Common myeloid progenitor, CD34-positive (primary cell): ENCODE measurements around the gene ADK.
A peak's percentile ranks its signal among the peaks of the same experiment; 100 is the strongest.
"Not testable (repeated sequence)": the region's sequence is repeated elsewhere in the genome, so short reads cannot be mapped to it uniquely, and the experiment has no call there.

Source experiments
- CTCF ChIA-PET: fragments of 350-600 bp; sonication (Branson Sonifier 250); formaldehyde crosslinking; loops from one replicate; lab custom pipeline; 2021; ENCODE audit warnings: antibody characterized with exemption; lab: Charles Lee
- POLR2A ChIA-PET: fragments of 350-600 bp; sonication (Branson Sonifier 250); formaldehyde crosslinking; loops from one replicate; lab custom pipeline; 2021; ENCODE audit warnings: antibody characterized with exemption; lab: Charles Lee
- DNase-seq, 3 donors: peaks; one replicate each; pipeline versions ENCODE4 v3.0.0 to v3.0.0-alpha.2; 2013
- H3K27ac ChIP-seq, 2 experiments: 1 replicate in 1 of 2; 2 replicates in 1 of 2; pipeline ENCODE4 v1.7.0; 2013; ENCODE audit warnings: inconsistent platforms in 2 of 2, low read length in 2 of 2, mild to moderate bottlenecking in 2 of 2, low read depth in 1 of 2, moderate library complexity in 1 of 2; ENCODE audit not compliant: severe bottlenecking in 2 of 2, insufficient read depth in 1 of 2, poor library complexity in 1 of 2
- H3K27me3 ChIP-seq, 5 experiments: replicated peaks in 2 of 5; 1 replicate in 3 of 5; 2 replicates in 2 of 5; pipeline versions ENCODE4 v1.6.1 to v1.7.0; 2013; ENCODE audit warnings: low read length in 4 of 5, mild to moderate bottlenecking in 2 of 5, moderate library complexity in 2 of 5, inconsistent platforms in 1 of 5; ENCODE audit not compliant: insufficient read depth in 5 of 5, control insufficient read depth in 4 of 5
- H3K36me3 ChIP-seq, 4 experiments: 1 replicate in 2 of 4; 2 replicates in 2 of 4; pipeline versions ENCODE4 v1.6.1 to v1.7.0; 2013; ENCODE audit warnings: low read length in 3 of 4, control low read depth in 1 of 4, mild to moderate bottlenecking in 1 of 4; ENCODE audit not compliant: control insufficient read depth in 4 of 4, insufficient read depth in 4 of 4
- H3K4me1 ChIP-seq, 4 experiments: 1 replicate in 3 of 4; 2 replicates in 1 of 4; pipeline versions ENCODE4 v1.6.1 to v1.7.1; 2013; ENCODE audit warnings: low read length in 3 of 4, mild to moderate bottlenecking in 3 of 4, control low read depth in 1 of 4, inconsistent platforms in 1 of 4, moderate library complexity in 1 of 4; ENCODE audit not compliant: control insufficient read depth in 4 of 4, insufficient read depth in 4 of 4; ENCODE audit errors: control extremely low read depth in 1 of 4
- H3K4me3 ChIP-seq, 7 experiments: 1 replicate in 4 of 7; 2 replicates in 3 of 7; pipeline versions ENCODE4 v1.5.1 to v1.7.0; 2013; ENCODE audit warnings: mild to moderate bottlenecking in 7 of 7, low read length in 6 of 7, moderate library complexity in 6 of 7, inconsistent platforms in 2 of 7, low read depth in 2 of 7, control low read depth in 1 of 7; ENCODE audit not compliant: insufficient read depth in 4 of 7, control insufficient read depth in 1 of 7; ENCODE audit errors: extremely low read depth in 1 of 7
- H3K9me3 ChIP-seq, 5 experiments: 1 replicate in 4 of 5; 2 replicates in 1 of 5; pipeline versions ENCODE4 v1.6.1 to v1.7.1; 2013; ENCODE audit warnings: low read length in 4 of 5, mild to moderate bottlenecking in 2 of 5, inconsistent platforms in 1 of 5, low read depth in 1 of 5, moderate library complexity in 1 of 5; ENCODE audit not compliant: control insufficient read depth in 4 of 5, insufficient read depth in 2 of 5; ENCODE audit errors: control extremely low read depth in 1 of 5
- WGBS: methylation state at CpG from one replicate; pipeline ENCODE4 v1.1.5; 2013; ENCODE audit not compliant: insufficient coverage; 5-methylcytosine and 5-hydroxymethylcytosine counted together

The ADK gene

DNA sequence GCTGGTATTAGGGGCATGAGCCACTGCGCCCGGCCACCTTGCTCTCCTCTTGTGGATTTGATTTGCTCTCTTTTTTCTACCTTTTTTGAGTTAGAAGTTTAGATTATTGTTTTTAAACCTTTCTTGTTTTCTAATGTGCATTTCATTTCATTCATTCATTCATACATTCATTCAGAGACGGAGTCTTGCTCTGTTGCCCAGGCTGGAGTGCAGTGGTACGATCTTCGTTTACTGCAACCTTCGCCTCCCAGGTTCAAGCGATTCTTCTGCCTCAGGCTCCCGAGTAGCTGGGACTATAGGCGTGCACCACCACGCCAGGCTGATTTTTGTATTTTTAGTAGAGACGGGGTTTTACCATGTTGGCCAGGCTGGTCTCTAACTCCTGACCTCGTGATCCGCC lies 37.6 kb downstream of the ADK start:
- H3K27me3 ChIP-seq, H3K4me3 ChIP-seq, H3K9me3 ChIP-seq, H3K27ac ChIP-seq, POLR2A ChIA-PET, H3K36me3 ChIP-seq, DNase-seq: not testable (repeated sequence)
- WGBS, result 98% methylated on average over 8 of the region's 13 CpGs
- H3K4me1 ChIP-seq, result peaks cover 2 to 30% (median 12%) of the 10 kb centered on the region in 4 experiments
- CTCF ChIA-PET, result interaction anchor here (1.4 to 3.6 kb wide), 2 partner anchors 20 to 23 kb away, joined by 5 to 22 read pairs; no protein-coding TSS in a partner anchor

DNA sequence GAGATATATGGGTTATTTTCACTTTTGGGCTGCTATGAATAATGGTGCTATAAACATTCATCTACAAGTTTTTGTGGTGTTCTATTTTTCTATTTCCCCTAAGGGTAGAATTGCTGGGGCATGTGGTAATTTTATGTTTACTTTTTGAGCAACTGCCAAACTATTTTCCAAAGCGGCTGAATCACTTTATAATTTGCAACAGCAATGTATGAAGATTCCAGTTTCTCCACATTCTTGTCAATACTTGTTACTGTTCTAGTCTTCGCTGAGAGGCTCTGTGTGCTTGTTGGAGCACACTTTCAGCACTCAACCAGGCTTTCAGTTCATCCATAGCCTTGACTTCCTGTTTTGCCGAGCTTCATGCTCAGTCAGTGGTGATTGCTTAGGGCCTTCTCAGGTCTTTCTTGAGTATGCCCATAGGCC lies 39.0 kb downstream of the ADK start:
- peak; percentile 36 to 79 (median 67) for DNase-seq
- peaks cover 2 to 30% (median 12%) of the 10 kb centered on the region in 4 experiments for H3K4me1 ChIP-seq
- peak overlapping the region in 6 of 7 experiments; percentile 4 to 64 (median 34) for H3K4me3 ChIP-seq
- CTCF ChIA-PET, result interaction anchor here (0.9 to 3.6 kb wide), 9 partner anchors 17 to 67 kb away, joined by 3 to 22 read pairs (median 4); partner anchors contain the start of genes ADK and AP3M1
- WGBS, result 18% methylated on average over 3 of the region's 3 CpGs
- POLR2A ChIA-PET, result interaction anchor here (1.1 kb wide), 1 partner anchor 13 kb away, joined by 4 read pairs; no protein-coding TSS in a partner anchor
- no peaks in the 10 kb centered on the region for H3K9me3 ChIP-seq
- no peaks in the 10 kb centered on the region for H3K27me3 ChIP-seq
- H3K36me3 ChIP-seq, result no peaks in the 10 kb centered on the region
- H3K27ac ChIP-seq, result peak overlapping the region; percentile 46 to 70

DNA sequence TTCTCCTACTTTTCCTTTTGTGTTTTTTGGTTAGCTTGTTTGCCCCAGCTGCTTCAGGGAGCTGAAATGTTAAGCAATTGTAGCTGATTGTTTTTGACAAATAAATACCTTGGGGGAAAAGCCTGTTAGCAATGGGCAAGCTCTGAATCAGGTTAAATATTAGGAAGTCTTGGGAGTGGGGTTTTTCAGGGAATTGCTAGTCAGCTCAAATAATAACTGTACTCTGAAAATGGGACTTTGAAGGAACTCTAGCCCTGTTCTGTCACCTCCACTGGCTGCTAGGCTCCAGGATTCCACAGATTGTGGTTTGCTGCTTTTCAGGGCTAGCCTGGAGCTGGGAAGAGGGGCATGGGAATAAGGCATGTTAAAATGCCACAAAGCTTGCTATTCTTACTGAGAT lies 39.5 kb downstream of the ADK start:
- Histone ChIP-seq H3K36me3 (no peaks in the 10 kb centered on the region), H3K4me3 (peak overlapping the region in 5 of 7 experiments; percentile 17 to 64 (median 35)), H3K4me1 (peaks cover 2 to 30% (median 12%) of the 10 kb centered on the region in 4 experiments), H3K27me3 (no peaks in the 10 kb centered on the region), H3K27ac (peak overlapping the region; percentile 46 to 70), H3K9me3 (no peaks in the 10 kb centered on the region)
- ChIA-PET CTCF (interaction anchor here (0.9 to 3.6 kb wide), 6 partner anchors 16 to 68 kb away, joined by 3 to 22 read pairs (median 5); no protein-coding TSS in a partner anchor), POLR2A (interaction anchor here (1.1 kb wide), 1 partner anchor 14 kb away, joined by 4 read pairs; no protein-coding TSS in a partner anchor)
- DNase-seq, result no peak

GRCh38 chr10:74194545-74194944 lies 43.5 kb downstream of the ADK start:
- ChIA-PET POLR2A (no interaction called here), CTCF (interaction anchor here (1.0 kb wide), 1 partner anchor 18 kb away, joined by 3 read pairs; no protein-coding TSS in a partner anchor)
- Histone ChIP-seq H3K4me1 (peaks cover 2 to 25% (median 11%) of the 10 kb centered on the region in 4 experiments), H3K27me3 (no peaks in the 10 kb centered on the region), H3K9me3 (no peaks in the 10 kb centered on the region), H3K4me3 (no peak overlapping the region), H3K27ac (no peak overlapping the region), H3K36me3 (peaks cover 0 to 2% (median 0%) of the 10 kb centered on the region in 4 experiments)
- no peak for DNase-seq
- 90% methylated on average over 3 of the region's 3 CpGs for WGBS

DNA sequence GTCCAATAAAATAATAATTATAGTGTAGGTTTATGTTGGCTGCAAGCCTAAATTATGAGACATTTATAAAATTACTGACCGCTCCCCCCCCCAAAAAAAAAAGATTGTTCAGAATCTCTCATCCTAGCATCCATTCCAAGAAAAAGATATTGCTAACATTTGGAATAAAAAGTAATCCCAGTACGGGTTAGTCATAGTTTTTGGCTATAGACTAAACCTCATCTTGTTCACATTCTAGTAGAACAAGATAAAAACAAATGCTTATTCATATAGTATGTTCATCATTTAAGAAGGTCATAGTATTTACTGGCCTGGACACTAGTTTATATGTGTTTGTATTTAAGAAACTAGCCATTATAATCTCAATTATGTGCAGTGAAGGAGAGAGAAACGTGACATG lies 44.0 kb downstream of the ADK start:
- H3K4me3 ChIP-seq, result no peak overlapping the region
- no peak for DNase-seq
- ChIA-PET POLR2A (no interaction called here), CTCF (interaction anchor here (1.0 kb wide), 1 partner anchor 19 kb away, joined by 3 read pairs; no protein-coding TSS in a partner anchor)
- H3K27me3 ChIP-seq, result no peaks in the 10 kb centered on the region
- H3K36me3 ChIP-seq, result peaks cover 0 to 2% (median 0%) of the 10 kb centered on the region in 4 experiments
- H3K4me1 ChIP-seq, result peaks cover 0 to 20% (median 8%) of the 10 kb centered on the region in 4 experiments
- H3K27ac ChIP-seq, result no peak overlapping the region
- H3K9me3 ChIP-seq, result no peaks in the 10 kb centered on the region
- no CpG with 5 or more reads among the region's 3 CpGs for WGBS

DNA sequence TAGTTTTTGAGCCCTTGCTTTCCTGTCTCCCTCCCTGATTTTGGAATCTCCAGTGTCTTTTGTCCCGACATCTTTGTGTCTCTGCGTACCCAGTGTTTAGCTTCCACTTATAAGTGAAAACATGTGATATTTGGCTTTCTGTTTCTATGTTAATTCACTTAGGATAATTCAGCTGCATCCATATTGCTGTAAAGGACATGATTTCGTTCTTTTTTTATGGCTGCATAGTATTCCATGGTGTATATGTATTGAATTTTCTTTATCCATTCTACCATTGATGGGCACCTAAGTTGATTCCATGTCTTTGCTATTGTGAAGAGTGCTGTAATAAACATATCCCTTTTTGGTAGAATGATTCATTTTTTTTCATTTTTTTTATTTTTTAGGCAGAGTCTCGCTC lies 48.3 kb downstream of the ADK start:
- WGBS, result no CpG with 5 or more reads among the region's 4 CpGs
- peaks cover 2 to 12% (median 7%) of the 10 kb centered on the region in 4 experiments for H3K36me3 ChIP-seq
- H3K27me3 ChIP-seq, result no peaks in the 10 kb centered on the region
- CTCF ChIA-PET, result interaction anchor here (1.0 kb wide), 1 partner anchor 11 kb away, joined by 3 read pairs; no protein-coding TSS in a partner anchor
- H3K4me3 ChIP-seq, result no peak overlapping the region
- POLR2A ChIA-PET, result no interaction called here
- H3K4me1 ChIP-seq, result no peaks in the 10 kb centered on the region
- H3K27ac ChIP-seq, result no peak overlapping the region
- no peaks in the 10 kb centered on the region for H3K9me3 ChIP-seq
- no peak for DNase-seq

GRCh38 chr10:74202356-74202755 lies 51.3 kb downstream of the ADK start:
- Histone ChIP-seq H3K27me3 (no peaks in the 10 kb centered on the region), H3K36me3 (peaks cover 6 to 17% (median 11%) of the 10 kb centered on the region in 4 experiments), H3K4me3 (no peak overlapping the region), H3K9me3 (no peaks in the 10 kb centered on the region), H3K4me1 (no peaks in the 10 kb centered on the region), H3K27ac (no peak overlapping the region)
- ChIA-PET CTCF (interaction anchor here (0.9 to 1.0 kb wide), 2 partner anchors 8 to 104 kb away, joined by 3 read pairs; no protein-coding TSS in a partner anchor), POLR2A (no interaction called here)
- no peak for DNase-seq
- no CpG with 5 or more reads among the region's 2 CpGs for WGBS
